ENCODE results near the gene FOXE3.

DNA sequence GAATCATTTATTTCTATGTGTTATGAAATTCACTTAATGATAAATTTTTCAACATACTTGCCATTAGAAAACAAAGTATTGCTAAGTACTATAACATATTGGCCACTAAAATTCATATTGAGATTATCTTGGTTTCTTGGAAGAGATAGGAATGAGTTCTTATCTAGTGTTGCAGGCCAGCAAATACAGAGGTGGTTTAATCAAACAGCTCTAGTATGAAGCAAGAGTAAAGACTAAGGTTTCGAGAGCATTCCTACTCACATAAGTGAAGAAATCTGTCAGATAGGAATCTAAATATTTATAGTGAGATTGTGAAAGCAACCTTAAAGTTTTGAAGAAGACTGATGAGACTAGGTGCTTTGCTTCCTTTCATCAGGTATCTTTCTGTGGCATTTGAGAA lies 37.9 kb upstream of the FOXE3 start:
- TF ChIP-seq POLR2AphosphoS5 (IDR thresholded peaks at IDR 0.05; ENCODE audit: low read depth, low read length) (no peak), EGR1 (IDR thresholded peaks at IDR 0.05; ENCODE audit: low read depth) (no peak), YY1 (IDR thresholded peaks at IDR 0.05; ENCODE audit: extremely low read depth, insufficient replicate concordance, low read depth, low read length) (no peak), ZNF274 (IDR thresholded peaks at IDR 0.05; ENCODE audit: low read depth, low read length) (no peak), RAD21 (IDR thresholded peaks at IDR 0.05; ENCODE audit: low read depth) (no peak), EZH2phosphoT487 (IDR thresholded peaks at IDR 0.05; ENCODE audit: borderline replicate concordance) (no peak), SP1 (IDR thresholded peaks at IDR 0.05; ENCODE audit: low read depth) (no peak), POLR2A (IDR thresholded peaks at IDR 0.05; ENCODE audit: borderline replicate concordance, extremely low read depth, insufficient read depth, insufficient read length) (no peak), CTCF (IDR thresholded peaks at IDR 0.05 in 2 of 3, conservative IDR thresholded peaks at IDR 0.05 in 1 of 3; ENCODE audit: borderline replicate concordance in 1 of 3, insufficient read depth in 1 of 3, low read depth in 2 of 3, low read length in 2 of 3) (no peak), CEBPB (IDR thresholded peaks at IDR 0.05; ENCODE audit: low read depth) (no peak), EZH2 (IDR thresholded peaks at IDR 0.05) (no peak)
- TF ChIP-seq, protein P1, sequence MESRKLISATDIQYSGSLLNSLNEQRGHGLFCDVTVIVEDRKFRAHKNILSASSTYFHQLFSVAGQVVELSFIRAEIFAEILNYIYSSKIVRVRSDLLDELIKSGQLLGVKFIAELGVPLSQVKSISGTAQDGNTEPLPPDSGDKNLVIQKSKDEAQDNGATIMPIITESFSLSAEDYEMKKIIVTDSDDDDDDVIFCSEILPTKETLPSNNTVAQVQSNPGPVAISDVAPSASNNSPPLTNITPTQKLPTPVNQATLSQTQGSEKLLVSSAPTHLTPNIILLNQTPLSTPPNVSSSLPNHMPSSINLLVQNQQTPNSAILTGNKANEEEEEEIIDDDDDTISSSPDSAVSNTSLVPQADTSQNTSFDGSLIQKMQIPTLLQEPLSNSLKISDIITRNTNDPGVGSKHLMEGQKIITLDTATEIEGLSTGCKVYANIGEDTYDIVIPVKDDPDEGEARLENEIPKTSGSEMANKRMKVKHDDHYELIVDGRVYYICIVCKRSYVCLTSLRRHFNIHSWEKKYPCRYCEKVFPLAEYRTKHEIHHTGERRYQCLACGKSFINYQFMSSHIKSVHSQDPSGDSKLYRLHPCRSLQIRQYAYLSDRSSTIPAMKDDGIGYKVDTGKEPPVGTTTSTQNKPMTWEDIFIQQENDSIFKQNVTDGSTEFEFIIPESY (IDR thresholded peaks at IDR 0.05; ENCODE audit: extremely low read depth, insufficient replicate concordance, low read length), result no peak
- TF ChIP-seq, protein P2, sequence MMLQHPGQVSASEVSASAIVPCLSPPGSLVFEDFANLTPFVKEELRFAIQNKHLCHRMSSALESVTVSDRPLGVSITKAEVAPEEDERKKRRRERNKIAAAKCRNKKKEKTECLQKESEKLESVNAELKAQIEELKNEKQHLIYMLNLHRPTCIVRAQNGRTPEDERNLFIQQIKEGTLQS (IDR thresholded peaks at IDR 0.05), result no peak
- TF ChIP-seq, protein P3, sequence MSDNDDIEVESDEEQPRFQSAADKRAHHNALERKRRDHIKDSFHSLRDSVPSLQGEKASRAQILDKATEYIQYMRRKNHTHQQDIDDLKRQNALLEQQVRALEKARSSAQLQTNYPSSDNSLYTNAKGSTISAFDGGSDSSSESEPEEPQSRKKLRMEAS (IDR thresholded peaks at IDR 0.05), result no peak

Data from HCT116 (cell line).